GM12873 (cell line): ENCODE measurements around the gene CAV1.

Experiments used
- CTCF ChIP-seq: IDR thresholded peaks from 2 replicates; pipeline ENCODE4 v1.5.1; 2012; ENCODE audit warnings: low read depth, mild to moderate bottlenecking, moderate library complexity, low read length, control low read depth; ENCODE audit not compliant: insufficient read depth; ENCODE audit errors: missing control alignments

Gene CAV1

GRCh38 chr7:116585967-116586366 lies 61.1 kb downstream of the CAV1 start:
- TF ChIP-seq CTCF: no peak

GRCh38 chr7:116588225-116588624 lies 63.4 kb downstream of the CAV1 start:
- peak; percentile 5 for TF ChIP-seq CTCF

GRCh38 chr7:116588641-116589594 lies 64.1 kb downstream of the CAV1 start:
- TF ChIP-seq CTCF: peak; percentile 41

GRCh38 chr7:116591202-116592040 lies 66.6 kb downstream of the CAV1 start:
- TF ChIP-seq CTCF: peak; percentile 44

- peak; percentile 1 for TF ChIP-seq CTCF
These were observed 67.2 kb downstream of the CAV1 start for GRCh38 chr7:116592041-116592355.

- no peak for TF ChIP-seq CTCF
These were observed 67.6 kb downstream of the CAV1 start for GRCh38 chr7:116592445-116592844.

- no peak for TF ChIP-seq CTCF
These were observed 68.7 kb downstream of the CAV1 start for GRCh38 chr7:116593359-116594075.
